Islet of Langerhans (tissue), 1 donor: ENCODE results near the gene ACACB.
A peak's percentile ranks its signal among the peaks of the same experiment; 100 is the strongest.

ENCODE experiments used
- FAIRE-seq: peaks from one replicate; lab custom pipeline; 2011; peaks lifted over from hg19 to GRCh38; lab: Jason Lieb, UNC

The ACACB gene

GRCh38 chr12:109221277-109221931, 105.0 kb downstream of the ACACB start:
- no peak for FAIRE-seq

GRCh38 chr12:109222062-109222461, 105.7 kb downstream of the ACACB start:
- FAIRE-seq, result no peak

- FAIRE-seq, result no peak
Observed at GRCh38 chr12:109222496-109222895, 106.1 kb downstream of the ACACB start.

- FAIRE-seq, result no peak
Observed at GRCh38 chr12:109223211-109223610, 106.8 kb downstream of the ACACB start.

GRCh38 chr12:109223868-109224267, 107.5 kb downstream of the ACACB start:
- FAIRE-seq, result no peak

GRCh38 chr12:109228664-109229063, 112.3 kb downstream of the ACACB start:
- no peak for FAIRE-seq

GRCh38 chr12:109230193-109230592, 113.8 kb downstream of the ACACB start:
- FAIRE-seq, result no peak

- no peak for FAIRE-seq
Observed at GRCh38 chr12:109232731-109233130, 116.3 kb downstream of the ACACB start.

- FAIRE-seq, result no peak
Observed at GRCh38 chr12:109234012-109234411, 117.6 kb downstream of the ACACB start.

GRCh38 chr12:109236257-109236656, 119.9 kb downstream of the ACACB start:
- no peak for FAIRE-seq

GRCh38 chr12:109239179-109239578, 122.8 kb downstream of the ACACB start:
- FAIRE-seq, result no peak

GRCh38 chr12:109239691-109240090, 123.3 kb downstream of the ACACB start:
- no peak for FAIRE-seq

- FAIRE-seq, result no peak
Observed at GRCh38 chr12:109240365-109240764, 124.0 kb downstream of the ACACB start.

GRCh38 chr12:109241936-109242335, 125.5 kb downstream of the ACACB start:
- FAIRE-seq, result no peak

GRCh38 chr12:109244073-109244472, 127.7 kb downstream of the ACACB start:
- FAIRE-seq, result no peak

GRCh38 chr12:109246221-109246620, 129.8 kb downstream of the ACACB start:
- FAIRE-seq, result no peak

- no peak for FAIRE-seq
Observed at GRCh38 chr12:109247831-109248654, 131.7 kb downstream of the ACACB start.

GRCh38 chr12:109250523-109250922, 134.1 kb downstream of the ACACB start:
- peak; percentile 21 for FAIRE-seq

- no peak for FAIRE-seq
Observed at GRCh38 chr12:109252799-109253198, 136.4 kb downstream of the ACACB start.

GRCh38 chr12:109253913-109254544, 137.6 kb downstream of the ACACB start:
- FAIRE-seq, result no peak

GRCh38 chr12:109255377-109255776, 139.0 kb downstream of the ACACB start:
- no peak for FAIRE-seq

GRCh38 chr12:109256011-109256410, 139.6 kb downstream of the ACACB start:
- no peak for FAIRE-seq

GRCh38 chr12:109258201-109258600, 141.8 kb downstream of the ACACB start:
- FAIRE-seq, result no peak
